Rectal smooth muscle tissue (tissue), 1 donor: Measurements from ENCODE around the gene ETS1.

ENCODE experiments used
- H3K27ac ChIP-seq: one replicate; pipeline ENCODE4 v1.7.0; 2013; ENCODE audit warnings: low read depth, low read length, inconsistent platforms
- H3K27me3 ChIP-seq: one replicate; pipeline ENCODE4 v1.7.0; 2013; ENCODE audit warnings: low read length; ENCODE audit not compliant: control insufficient read depth, insufficient read depth
- H3K36me3 ChIP-seq: one replicate; pipeline ENCODE4 v1.7.0; 2013; ENCODE audit warnings: low read length; ENCODE audit not compliant: control insufficient read depth, insufficient read depth
- H3K4me1 ChIP-seq: one replicate; pipeline ENCODE4 v1.7.0; 2013; ENCODE audit warnings: low read length; ENCODE audit not compliant: control insufficient read depth, insufficient read depth
- H3K4me3 ChIP-seq: one replicate; pipeline ENCODE4 v1.7.0; 2013; ENCODE audit warnings: low read length
- H3K9ac ChIP-seq: one replicate; pipeline ENCODE4 v1.7.0; 2013; ENCODE audit warnings: low read length

The ETS1 gene

DNA sequence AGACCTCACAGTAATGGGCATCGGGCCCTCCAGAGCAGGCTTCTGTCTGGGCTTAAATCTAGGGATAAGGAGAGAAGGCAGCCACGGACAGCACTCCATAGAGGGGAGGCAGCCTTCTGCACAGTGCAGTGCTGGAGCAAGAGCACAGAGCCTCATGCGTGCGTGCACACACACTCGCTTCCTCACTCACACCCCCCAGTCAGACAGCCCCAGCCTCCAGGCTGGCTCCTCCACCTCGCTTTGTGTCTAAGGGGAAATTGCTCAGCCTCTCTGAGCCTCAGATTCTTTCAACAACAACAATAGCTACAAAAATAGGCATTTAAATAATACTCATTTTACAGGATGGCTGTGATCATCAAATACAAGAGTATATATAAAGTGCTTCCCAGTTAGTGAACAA, 26.7 kb upstream of the ETS1 start:
- H3K27me3 ChIP-seq: no peaks in the 10 kb centered on the region
- no peak overlapping the region for H3K27ac ChIP-seq
- H3K9ac ChIP-seq: no peak overlapping the region
- H3K4me3 ChIP-seq: no peak overlapping the region
- H3K4me1 ChIP-seq: no peaks in the 10 kb centered on the region
- H3K36me3 ChIP-seq: no peaks in the 10 kb centered on the region

- no peaks in the 10 kb centered on the region for H3K36me3 ChIP-seq
- no peak overlapping the region for H3K9ac ChIP-seq
- no peaks in the 10 kb centered on the region for H3K27me3 ChIP-seq
- H3K27ac ChIP-seq: no peak overlapping the region
- H3K4me3 ChIP-seq: no peak overlapping the region
- H3K4me1 ChIP-seq: no peaks in the 10 kb centered on the region
These were observed 26.1 kb upstream of the ETS1 start for GRCh38 chr11:128613300-128613995.

GRCh38 chr11:128610721-128611617, 23.6 kb upstream of the ETS1 start:
- no peak overlapping the region for H3K27ac ChIP-seq

DNA sequence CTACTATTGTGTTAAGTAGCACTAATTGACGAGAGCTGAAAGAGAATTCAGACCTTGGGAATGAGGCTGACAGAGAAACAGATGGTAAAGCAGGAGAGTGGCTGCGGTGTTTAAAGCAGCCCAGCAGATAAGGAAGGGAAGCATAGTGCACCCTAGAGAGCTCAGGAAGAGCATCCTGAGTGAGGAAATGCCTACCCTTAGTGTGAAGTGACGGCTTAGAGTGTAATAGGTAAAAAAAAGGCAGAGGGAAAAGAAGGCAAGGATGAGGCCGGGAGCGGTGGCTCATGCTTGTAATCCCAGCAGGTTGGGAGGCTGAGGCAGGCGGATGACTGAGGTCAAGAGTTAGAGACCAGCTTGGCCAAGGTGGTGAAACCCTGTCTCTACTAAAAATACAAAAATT, 22.4 kb upstream of the ETS1 start:
- H3K9ac ChIP-seq: no peak overlapping the region
- no peaks in the 10 kb centered on the region for H3K4me1 ChIP-seq
- H3K27ac ChIP-seq: no peak overlapping the region
- H3K27me3 ChIP-seq: no peaks in the 10 kb centered on the region
- no peak overlapping the region for H3K4me3 ChIP-seq
- H3K36me3 ChIP-seq: no peaks in the 10 kb centered on the region

More at GRCh38 chr11:128610721-128611617, 23.6 kb upstream of the ETS1 start:
- Histone ChIP-seq H3K4me3 (no peak overlapping the region), H3K27me3 (no peaks in the 10 kb centered on the region), H3K4me1 (no peaks in the 10 kb centered on the region), H3K9ac (peak overlapping the region; percentile 24), H3K36me3 (no peaks in the 10 kb centered on the region)

- Histone ChIP-seq H3K4me1 (no peaks in the 10 kb centered on the region), H3K36me3 (no peaks in the 10 kb centered on the region), H3K4me3 (no peak overlapping the region), H3K27me3 (no peaks in the 10 kb centered on the region), H3K27ac (no peak overlapping the region), H3K9ac (no peak overlapping the region)
These were observed 21.5 kb upstream of the ETS1 start for GRCh38 chr11:128608746-128609407.

DNA sequence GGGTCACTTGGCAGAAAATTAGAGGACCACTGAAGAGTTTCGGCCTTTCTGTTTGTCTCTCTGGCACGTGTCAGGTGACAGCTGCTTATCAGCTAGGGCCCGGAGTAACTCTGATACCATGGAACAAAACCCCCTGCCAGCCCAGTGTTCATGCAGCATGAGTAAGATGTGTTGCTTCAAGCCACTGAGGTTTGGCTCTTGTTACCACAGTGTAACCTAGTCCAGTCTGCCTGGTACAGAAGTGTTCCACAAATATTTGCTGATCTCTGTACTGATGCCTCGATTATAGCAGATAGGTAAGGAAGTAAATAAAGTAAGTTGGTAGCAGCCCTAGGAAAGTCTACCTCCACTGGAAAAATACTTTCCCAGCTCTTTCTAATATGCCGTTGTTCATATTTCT, 20.5 kb upstream of the ETS1 start:
- Histone ChIP-seq H3K27ac (no peak overlapping the region), H3K36me3 (no peaks in the 10 kb centered on the region), H3K4me3 (no peak overlapping the region), H3K9ac (no peak overlapping the region), H3K27me3 (no peaks in the 10 kb centered on the region), H3K4me1 (no peaks in the 10 kb centered on the region)

DNA sequence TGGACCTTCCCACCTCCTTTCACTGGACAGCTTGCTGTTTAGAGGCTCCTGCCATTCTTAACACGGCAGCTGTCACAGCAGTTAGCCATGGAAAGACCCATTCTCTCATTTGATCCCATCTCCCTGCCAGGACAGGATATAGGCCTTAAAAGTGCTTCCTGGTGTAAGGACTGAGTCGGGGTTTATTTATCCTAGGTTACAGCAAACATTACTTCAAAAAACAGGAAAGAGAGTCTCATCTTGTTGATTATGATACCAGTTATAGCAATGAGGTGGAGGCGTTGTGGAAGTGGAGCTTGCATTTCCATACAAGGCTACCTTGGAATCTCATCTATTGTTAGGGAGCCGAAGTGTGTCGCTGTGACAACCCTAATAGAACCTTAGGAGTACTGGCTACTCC, 17.4 kb upstream of the ETS1 start:
- Histone ChIP-seq H3K4me3 (no peak overlapping the region), H3K36me3 (no peaks in the 10 kb centered on the region), H3K27me3 (no peaks in the 10 kb centered on the region), H3K4me1 (no peaks in the 10 kb centered on the region), H3K9ac (no peak overlapping the region), H3K27ac (no peak overlapping the region)

- H3K36me3 ChIP-seq: no peaks in the 10 kb centered on the region
- no peak overlapping the region for H3K27ac ChIP-seq
- H3K4me1 ChIP-seq: no peaks in the 10 kb centered on the region
- no peak overlapping the region for H3K4me3 ChIP-seq
- H3K9ac ChIP-seq: no peak overlapping the region
- H3K27me3 ChIP-seq: no peaks in the 10 kb centered on the region
These were observed 16.5 kb upstream of the ETS1 start for GRCh38 chr11:128603752-128604414.

GRCh38 chr11:128603003-128603696, 15.8 kb upstream of the ETS1 start:
- Histone ChIP-seq H3K9ac (no peak overlapping the region), H3K4me3 (no peak overlapping the region), H3K4me1 (no peaks in the 10 kb centered on the region), H3K27ac (no peak overlapping the region), H3K36me3 (no peaks in the 10 kb centered on the region), H3K27me3 (no peaks in the 10 kb centered on the region)

GRCh38 chr11:128599729-128600128, 12.4 kb upstream of the ETS1 start:
- Histone ChIP-seq H3K4me1 (no peaks in the 10 kb centered on the region), H3K36me3 (no peaks in the 10 kb centered on the region), H3K27ac (no peak overlapping the region), H3K4me3 (no peak overlapping the region), H3K9ac (no peak overlapping the region), H3K27me3 (no peaks in the 10 kb centered on the region)

DNA sequence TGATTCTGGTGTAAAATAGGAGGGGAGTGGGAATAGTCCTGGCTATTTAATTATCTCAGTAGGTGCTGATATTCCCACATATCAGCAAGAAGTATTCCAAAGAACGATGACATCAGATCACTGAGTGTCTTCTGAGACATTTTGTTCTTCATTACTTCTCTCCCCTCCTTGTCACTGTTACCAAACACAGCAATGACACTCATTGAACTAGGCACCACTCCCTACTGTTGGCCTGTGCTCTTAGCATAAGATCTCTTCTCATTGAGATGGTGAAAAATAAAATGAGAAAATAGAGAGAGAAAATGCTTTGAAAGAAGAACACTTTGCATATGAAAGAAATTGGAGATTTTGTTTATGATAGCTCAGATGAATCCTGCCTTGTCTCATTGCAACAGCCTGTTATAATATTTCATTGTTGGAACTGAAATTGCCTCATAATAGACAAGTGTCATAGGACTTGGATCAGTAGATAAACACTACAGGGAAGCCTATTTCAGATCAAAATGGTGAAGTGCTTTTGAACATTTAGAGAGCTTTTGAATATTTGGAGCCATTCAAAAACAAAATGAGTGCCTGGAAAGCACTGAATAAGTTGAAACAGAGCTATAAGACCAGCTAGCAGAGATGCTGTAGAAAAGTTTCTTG, 11.3 kb upstream of the ETS1 start:
- Histone ChIP-seq H3K4me1 (no peaks in the 10 kb centered on the region), H3K9ac (no peak overlapping the region), H3K4me3 (no peak overlapping the region), H3K27me3 (no peaks in the 10 kb centered on the region), H3K27ac (no peak overlapping the region), H3K36me3 (no peaks in the 10 kb centered on the region)
